Activated naive CD8-positive, alpha-beta T cell (primary cell): ENCODE data around the gene BCLAF1.
"Not testable (repeated sequence)": the region's sequence is repeated elsewhere in the genome, so short reads cannot be mapped to it uniquely, and the experiment has no call there.

Experiments used
- H3K27ac Mint-ChIP-seq: one replicate; pipeline ENCODE4 v1.8.0; 2021; ENCODE audit warnings: mixed read lengths
- H3K27me3 Mint-ChIP-seq: one replicate; pipeline ENCODE4 v1.8.0; 2021; ENCODE audit warnings: mixed read lengths
- H3K36me3 Mint-ChIP-seq: one replicate; pipeline ENCODE4 v1.8.0; 2021; ENCODE audit warnings: mixed read lengths
- H3K4me1 Mint-ChIP-seq: one replicate; pipeline ENCODE4 v1.8.0; 2021; ENCODE audit warnings: low read depth, mixed read lengths
- H3K4me3 Mint-ChIP-seq: one replicate; pipeline ENCODE4 v1.8.0; 2021; ENCODE audit warnings: mild to moderate bottlenecking, mixed read lengths
- H3K9me3 Mint-ChIP-seq: one replicate; pipeline ENCODE4 v1.8.0; 2021; ENCODE audit warnings: low read depth, mixed read lengths

The BCLAF1 gene

DNA sequence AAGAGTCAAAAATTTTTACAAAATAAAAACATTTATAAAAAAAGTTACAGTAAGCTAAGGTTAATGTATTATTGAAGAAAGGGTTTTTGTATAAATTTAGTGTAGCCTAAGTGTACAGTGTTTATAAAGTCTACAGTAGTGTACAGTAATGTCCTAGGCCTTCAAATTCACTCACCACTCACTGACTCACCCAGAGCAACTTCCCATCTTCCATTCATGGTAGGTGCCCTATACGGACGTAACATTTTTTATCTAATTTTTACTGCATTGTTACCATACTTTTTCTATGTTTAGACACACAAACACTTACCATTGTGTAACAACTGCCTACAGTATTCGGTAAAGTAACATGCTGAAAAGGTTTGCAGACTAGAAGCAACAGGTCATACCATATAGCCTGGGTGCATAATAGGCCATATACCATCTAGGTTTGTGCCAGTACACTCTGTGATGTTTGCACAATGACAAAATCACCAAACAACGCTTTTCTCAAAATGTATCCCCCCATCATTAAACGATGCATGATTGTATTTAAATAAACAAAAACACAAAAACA lies 45.5 kb downstream of the BCLAF1 start:
- peaks cover 5% of the 10 kb centered on the region for H3K4me1 Mint-ChIP-seq
- H3K36me3 Mint-ChIP-seq, result peaks cover 11% of the 10 kb centered on the region
- H3K27me3 Mint-ChIP-seq, result no peaks in the 10 kb centered on the region
- no peaks in the 10 kb centered on the region for H3K9me3 Mint-ChIP-seq
- no peak overlapping the region for H3K27ac Mint-ChIP-seq
- no peak overlapping the region for H3K4me3 Mint-ChIP-seq

DNA sequence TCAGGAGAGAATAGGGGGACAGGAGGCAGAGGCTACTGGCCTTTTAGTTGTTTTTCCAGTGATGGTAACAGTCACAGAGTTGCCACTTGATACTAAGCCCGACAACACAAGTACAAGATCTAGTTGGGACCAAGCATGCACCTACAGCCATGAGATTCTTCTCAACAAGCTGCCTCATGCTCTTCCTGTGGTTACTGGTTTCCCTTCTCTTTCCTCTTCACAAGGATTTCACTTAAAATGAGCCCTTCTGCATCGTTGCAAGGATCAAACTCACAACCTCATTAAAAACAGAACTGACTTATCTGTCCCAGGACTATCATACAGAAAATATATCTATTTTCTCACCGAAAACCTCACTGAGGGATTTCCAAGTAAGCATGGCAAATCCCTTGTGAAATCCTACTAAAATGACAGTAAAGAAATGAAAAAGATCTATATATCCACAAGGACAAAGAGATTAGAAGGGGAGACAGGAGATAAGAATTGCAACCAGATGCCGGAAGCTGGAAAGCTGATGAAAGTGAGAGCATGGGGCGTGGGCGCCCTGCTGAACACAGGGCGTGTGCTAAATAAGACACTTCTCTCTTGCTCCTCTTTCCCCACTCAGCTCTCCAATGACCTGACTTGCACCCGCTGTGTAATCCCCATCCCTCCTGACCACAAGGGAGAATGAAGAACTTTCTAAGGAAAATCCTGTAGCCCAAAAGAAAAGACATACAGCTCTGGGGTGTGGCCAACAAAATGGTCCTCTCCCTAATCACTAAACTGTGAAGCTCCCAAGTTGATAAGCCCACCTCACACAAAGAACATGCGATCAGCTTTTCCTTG lies 53.0 kb downstream of the BCLAF1 start:
- no peak overlapping the region for H3K4me3 Mint-ChIP-seq
- peaks cover 28% of the 10 kb centered on the region for H3K36me3 Mint-ChIP-seq
- no peaks in the 10 kb centered on the region for H3K9me3 Mint-ChIP-seq
- peak overlapping the region; percentile 19 for H3K27ac Mint-ChIP-seq
- peaks cover 10% of the 10 kb centered on the region for H3K4me1 Mint-ChIP-seq
- H3K27me3 Mint-ChIP-seq, result no peaks in the 10 kb centered on the region

DNA sequence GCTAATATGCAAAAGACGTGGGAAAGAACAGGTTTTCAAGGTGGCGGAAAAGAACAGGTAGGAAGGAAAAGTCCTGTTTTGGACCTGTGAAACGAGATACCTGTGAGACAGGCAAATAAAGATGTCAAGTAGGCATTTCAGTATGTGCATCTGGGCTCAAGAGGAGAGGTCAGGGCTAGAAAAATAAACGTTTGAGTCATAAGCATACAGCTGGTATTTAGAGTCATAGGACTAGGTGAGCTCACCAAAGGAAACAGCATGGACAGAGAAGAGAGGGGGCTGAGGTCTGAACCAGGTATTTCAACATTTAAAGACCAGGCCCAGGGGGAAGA lies 54.4 kb downstream of the BCLAF1 start:
- Mint-ChIP-seq H3K27ac (no peak overlapping the region), H3K36me3 (peaks cover 28% of the 10 kb centered on the region), H3K4me3 (no peak overlapping the region), H3K4me1 (peaks cover 10% of the 10 kb centered on the region), H3K27me3 (no peaks in the 10 kb centered on the region), H3K9me3 (no peaks in the 10 kb centered on the region)

DNA sequence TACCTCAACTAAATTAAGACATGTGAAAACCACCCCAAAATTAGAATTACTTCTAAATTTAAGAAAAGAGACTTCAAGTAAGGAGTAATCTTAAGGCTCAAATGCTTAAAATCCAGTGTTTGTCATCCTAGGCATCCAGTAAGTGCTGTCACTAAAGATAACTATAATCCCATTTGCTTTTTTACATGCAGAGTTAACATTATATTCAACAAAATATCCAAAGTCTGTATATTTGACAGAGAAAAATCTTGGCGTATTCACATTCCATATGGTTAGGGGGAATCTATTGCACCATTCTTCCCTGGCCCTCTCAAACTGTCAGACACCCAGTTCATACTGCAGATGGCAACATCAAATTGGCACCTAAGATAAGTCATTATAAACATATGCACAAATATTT lies 56.9 kb downstream of the BCLAF1 start:
- Mint-ChIP-seq H3K36me3 (peaks cover 16% of the 10 kb centered on the region), H3K4me1 (peaks cover 10% of the 10 kb centered on the region), H3K27ac (no peak overlapping the region)

DNA sequence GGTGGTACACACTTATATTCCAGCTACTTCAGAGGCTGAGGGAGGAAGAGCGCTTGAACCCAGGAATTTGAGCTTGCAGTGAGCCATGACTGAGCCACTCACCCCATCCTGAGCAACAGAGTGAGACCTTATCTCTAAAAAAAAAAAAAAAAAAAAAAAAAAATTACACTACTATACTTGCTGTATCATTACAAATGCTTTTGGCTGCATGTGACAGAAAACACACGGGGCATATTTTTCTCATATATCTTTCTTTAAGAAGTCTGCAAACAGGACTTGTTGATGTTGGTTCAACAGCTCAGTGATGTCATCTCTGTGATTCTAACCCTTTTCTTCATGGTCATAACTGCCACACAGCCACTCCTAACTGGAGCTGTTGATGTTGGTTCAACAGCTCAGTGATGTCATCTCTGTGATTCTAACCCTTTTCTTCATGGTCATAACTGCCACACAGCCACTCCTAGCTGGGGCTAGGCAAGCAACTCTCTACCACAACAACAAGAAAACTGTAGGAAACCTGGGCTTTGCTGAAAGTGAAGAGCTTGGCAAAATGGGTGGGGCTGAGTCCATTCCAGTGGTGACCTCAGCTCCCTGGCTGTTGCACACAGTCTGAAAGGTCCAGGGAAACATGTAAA lies 59.3 kb downstream of the BCLAF1 start:
- Mint-ChIP-seq H3K36me3 (peaks cover 13% of the 10 kb centered on the region), H3K4me3 (no peak overlapping the region), H3K9me3 (no peaks in the 10 kb centered on the region), H3K4me1 (peaks cover 10% of the 10 kb centered on the region), H3K27ac (no peak overlapping the region), H3K27me3 (no peaks in the 10 kb centered on the region)

More for the DNA sequence above, 56.9 kb downstream of the BCLAF1 start:
- H3K27me3 Mint-ChIP-seq, result no peaks in the 10 kb centered on the region
- H3K9me3 Mint-ChIP-seq, result no peaks in the 10 kb centered on the region
- no peak overlapping the region for H3K4me3 Mint-ChIP-seq

DNA sequence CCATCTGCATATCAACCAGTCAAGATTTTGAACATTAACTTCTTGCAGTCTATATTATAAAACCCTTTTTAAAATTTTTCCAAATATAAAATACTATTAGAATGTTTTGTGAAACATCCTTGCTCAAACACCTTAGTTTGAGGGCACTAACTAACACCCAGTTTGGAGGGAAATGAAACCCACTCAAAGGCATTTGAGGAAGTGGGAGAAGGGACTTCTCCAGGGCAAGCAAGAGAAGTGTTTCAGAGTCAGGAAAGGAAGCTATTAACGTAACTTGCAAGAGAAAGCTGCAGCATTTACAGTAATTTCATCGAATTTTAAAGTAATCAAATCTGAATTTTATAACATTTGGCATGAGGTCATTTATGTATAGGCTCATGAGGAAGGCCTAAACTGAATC lies 60.8 kb downstream of the BCLAF1 start:
- Mint-ChIP-seq H3K27me3 (no peaks in the 10 kb centered on the region), H3K36me3 (peaks cover 6% of the 10 kb centered on the region), H3K27ac (no peak overlapping the region), H3K9me3 (no peaks in the 10 kb centered on the region), H3K4me1 (peaks cover 10% of the 10 kb centered on the region), H3K4me3 (no peak overlapping the region)

DNA sequence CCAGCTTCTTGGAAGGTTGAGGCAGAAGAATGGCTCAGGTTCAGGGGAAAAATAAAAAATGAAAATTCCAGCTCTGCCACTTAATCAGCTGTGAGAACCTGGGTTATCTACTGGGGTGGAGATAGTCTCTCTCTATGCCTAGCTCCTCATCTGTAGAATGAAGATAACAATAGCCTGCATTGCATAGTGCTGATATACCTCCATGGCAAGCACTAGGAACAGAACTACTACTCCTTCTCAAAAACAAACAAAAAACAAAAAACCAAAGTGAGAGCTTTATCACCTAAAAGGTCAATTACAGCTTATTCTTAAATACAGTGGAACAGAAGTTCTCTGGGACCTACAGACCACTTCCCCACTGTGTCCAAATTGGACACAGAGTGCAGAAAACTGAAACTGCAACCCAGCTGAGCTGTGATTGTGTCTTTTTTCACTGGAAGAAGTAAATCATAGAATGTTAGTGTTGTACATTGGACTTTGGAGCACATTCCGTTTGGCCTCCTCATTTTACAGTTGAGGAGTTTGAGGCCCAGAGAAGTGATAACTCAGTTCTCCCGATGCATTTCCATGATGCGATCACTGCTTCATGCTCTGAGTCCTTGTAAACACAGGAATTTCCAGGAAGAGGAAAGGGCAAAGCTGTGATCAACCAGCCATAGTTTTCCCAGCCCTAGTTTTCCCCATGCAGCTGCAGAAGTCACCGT lies 62.8 kb downstream of the BCLAF1 start:
- Mint-ChIP-seq H3K27ac (no peak overlapping the region), H3K27me3 (no peaks in the 10 kb centered on the region), H3K4me1 (peaks cover 10% of the 10 kb centered on the region), H3K4me3 (peak overlapping the region; percentile 55), H3K9me3 (no peaks in the 10 kb centered on the region), H3K36me3 (no peaks in the 10 kb centered on the region)

DNA sequence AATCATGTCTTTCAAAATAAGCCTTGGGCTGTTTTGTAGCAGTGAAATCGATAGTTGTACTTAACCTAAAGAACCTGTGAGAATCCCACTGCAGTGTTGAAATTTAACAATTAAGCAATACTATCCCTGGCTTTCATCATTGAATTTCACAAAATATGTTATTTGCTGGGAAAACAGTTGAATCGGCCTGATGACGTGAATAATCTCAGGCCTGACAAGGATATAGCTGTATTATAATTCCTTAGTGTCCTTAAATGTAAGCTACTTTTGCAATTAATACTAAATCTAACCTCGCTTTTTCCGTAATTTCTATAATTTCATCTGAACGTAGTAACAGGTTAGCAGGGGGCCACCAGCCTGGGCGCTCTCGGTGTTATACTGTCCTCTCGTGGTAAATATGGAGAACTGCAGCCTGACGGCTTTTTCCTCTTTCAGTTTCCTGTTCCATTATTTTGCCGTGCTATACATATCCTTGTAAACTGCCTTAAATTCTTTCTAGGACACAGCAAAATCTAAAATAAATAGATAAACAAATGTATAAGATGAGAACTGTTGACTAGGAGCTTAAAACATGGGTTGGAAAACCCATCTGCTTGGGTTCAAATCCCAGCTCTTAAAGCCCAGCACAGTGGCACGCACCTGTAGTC lies 63.5 kb downstream of the BCLAF1 start:
- peak overlapping the region; percentile 55 for H3K4me3 Mint-ChIP-seq
- peaks cover 10% of the 10 kb centered on the region for H3K4me1 Mint-ChIP-seq
- H3K27me3 Mint-ChIP-seq, result no peaks in the 10 kb centered on the region
- H3K27ac Mint-ChIP-seq, result no peak overlapping the region
- no peaks in the 10 kb centered on the region for H3K9me3 Mint-ChIP-seq
- H3K36me3 Mint-ChIP-seq, result no peaks in the 10 kb centered on the region

DNA sequence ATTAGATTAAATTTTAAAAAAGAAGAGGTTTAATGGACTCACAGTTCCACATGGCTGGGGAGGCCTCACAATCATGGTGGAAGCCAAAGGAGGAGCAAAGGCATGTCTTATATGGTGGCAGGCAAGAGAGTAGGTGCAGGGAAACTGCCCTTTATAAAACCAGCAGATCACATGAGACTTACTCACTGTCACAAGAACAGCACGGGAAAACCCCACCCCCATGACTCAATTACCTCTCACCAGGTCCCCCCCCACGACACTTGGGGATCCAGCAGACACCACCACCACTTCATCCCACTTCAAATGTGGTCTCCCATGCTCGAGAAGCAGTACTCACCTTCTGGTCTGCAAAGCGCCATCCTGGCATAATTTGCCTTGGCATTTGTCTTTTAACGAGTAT lies 64.2 kb downstream of the BCLAF1 start:
- Mint-ChIP-seq H3K27me3 (no peaks in the 10 kb centered on the region), H3K36me3 (no peaks in the 10 kb centered on the region), H3K27ac (no peak overlapping the region), H3K9me3 (no peaks in the 10 kb centered on the region), H3K4me1 (peaks cover 10% of the 10 kb centered on the region), H3K4me3 (no peak overlapping the region)

DNA sequence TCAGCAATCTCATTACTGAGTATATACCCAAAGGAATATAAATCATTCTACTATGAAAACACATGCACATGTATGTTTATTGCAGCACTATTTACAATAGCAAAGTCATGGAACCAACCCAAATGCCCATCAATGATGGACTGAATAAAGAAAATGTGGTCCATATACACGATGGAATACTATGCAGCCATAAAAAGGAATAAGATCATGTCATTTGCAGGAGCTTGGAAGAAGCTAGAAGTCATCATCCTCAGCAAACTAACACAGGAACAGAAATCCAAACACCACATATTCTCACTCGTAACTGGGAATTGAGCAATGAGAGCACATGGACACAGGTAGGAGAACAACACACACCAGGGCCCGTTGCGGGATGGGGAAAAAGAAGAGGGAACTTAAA lies 64.7 kb downstream of the BCLAF1 start:
- not testable (repeated sequence) for H3K4me1 Mint-ChIP-seq, H3K27me3 Mint-ChIP-seq, H3K9me3 Mint-ChIP-seq, H3K4me3 Mint-ChIP-seq, H3K27ac Mint-ChIP-seq, H3K36me3 Mint-ChIP-seq

DNA sequence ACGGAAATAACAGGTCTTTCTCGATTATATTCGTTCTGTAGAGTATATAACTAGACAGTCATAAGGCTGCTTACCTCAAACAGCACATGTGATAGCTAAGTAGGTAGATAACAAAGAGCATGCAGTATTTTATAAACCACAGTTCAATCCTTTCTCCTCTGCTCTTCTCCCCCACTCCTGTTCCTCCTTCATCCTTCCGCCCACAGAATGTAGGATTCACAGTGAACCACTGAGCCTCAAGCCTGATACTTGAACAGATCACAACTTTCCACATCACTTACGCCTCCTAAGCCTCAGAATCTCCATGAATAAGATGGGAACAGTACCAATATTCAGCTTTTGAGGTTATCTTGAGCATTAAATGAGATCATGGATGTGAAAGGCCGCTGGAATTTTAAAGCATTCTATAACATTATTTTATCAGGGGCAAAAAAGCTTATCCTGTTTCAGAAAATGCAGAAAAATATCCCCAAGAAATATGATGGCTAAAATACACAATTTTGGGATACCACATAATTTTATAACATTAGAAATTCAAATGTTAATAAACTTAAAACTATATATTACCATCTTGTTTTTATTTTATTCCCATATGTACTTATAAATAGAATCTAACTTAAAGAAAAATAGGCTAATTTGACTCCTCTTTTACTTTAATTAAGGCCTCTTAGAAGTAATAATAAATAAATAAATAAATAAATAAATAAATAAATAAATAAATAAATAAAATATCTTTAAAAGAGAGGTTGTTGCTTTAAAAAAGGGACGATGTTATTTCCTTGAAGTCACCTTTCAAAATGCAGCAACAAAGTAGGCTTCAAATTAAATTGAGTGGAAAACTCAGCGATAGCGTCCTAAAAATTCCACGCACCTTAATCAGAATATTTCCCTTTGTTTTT lies 72.9 kb downstream of the BCLAF1 start:
- Mint-ChIP-seq H3K36me3 (no peaks in the 10 kb centered on the region), H3K4me1 (no peaks in the 10 kb centered on the region), H3K4me3 (no peak overlapping the region), H3K27me3 (no peaks in the 10 kb centered on the region), H3K27ac (no peak overlapping the region), H3K9me3 (no peaks in the 10 kb centered on the region)

DNA sequence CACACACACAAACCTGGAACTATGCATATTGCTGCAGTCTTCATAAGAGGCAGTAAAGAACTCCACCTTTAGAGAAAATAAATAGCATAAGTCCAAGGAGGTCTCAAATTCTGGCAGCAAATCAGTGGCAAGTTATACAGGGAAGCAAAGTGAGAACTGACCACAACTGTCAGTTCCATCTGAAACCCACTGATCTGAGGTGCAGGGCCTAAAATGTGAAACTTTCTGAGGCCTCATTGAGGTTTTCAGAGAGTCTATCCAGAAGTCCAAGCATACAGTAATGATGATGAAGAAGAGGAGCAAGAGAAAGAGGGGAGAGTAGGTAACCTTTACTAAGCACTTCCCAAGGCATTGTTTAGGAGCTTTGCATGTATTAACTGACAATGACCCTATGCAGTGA lies 75.8 kb downstream of the BCLAF1 start:
- no peaks in the 10 kb centered on the region for H3K36me3 Mint-ChIP-seq
- H3K4me3 Mint-ChIP-seq, result no peak overlapping the region
- no peaks in the 10 kb centered on the region for H3K9me3 Mint-ChIP-seq
- H3K4me1 Mint-ChIP-seq, result no peaks in the 10 kb centered on the region
- H3K27ac Mint-ChIP-seq, result no peak overlapping the region
- H3K27me3 Mint-ChIP-seq, result no peaks in the 10 kb centered on the region

DNA sequence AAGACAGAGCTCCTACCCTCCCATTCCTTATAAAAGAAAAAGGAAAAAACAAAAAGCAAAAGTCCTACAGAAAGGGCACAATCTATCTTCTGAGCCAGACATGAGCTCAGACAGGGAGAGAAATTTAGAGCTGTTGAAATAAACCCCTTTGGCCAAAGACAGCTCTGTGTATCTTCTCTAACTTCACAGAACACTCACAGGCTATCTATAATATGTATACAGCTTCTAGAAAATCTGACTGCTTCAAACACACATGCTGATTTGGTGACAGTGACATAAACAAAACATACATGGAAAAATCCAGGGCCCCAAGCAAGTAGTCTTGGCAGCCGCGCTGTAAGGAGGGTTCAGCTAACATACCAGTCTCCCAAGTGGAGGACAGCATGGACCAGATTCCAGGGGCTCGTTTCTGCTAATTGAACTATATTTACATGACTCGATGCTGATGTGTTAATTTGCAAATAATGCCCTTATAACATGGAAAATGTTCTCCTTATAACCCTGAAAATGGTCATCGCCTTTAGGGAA lies 76.6 kb downstream of the BCLAF1 start:
- Mint-ChIP-seq H3K27ac (no peak overlapping the region), H3K27me3 (no peaks in the 10 kb centered on the region), H3K4me3 (no peak overlapping the region), H3K36me3 (no peaks in the 10 kb centered on the region), H3K9me3 (no peaks in the 10 kb centered on the region), H3K4me1 (no peaks in the 10 kb centered on the region)

DNA sequence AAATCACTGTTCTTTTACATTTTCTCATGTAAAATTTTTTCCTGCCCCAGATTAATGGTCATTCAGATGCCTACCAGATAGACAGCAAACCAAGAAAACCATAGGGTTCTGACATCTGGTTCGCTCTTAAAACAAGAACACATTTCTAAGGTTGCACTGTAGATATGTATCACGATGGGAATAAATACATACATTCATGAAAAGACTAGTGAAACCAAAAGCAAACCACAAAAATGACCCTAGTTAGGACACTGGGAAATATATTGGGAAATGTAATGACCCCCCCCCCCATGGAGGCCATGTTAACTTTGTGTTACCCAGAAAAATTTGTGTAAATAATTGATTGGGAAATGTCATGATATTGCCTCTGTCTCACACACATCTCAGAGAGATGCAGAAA lies 77.0 kb downstream of the BCLAF1 start:
- H3K4me1 Mint-ChIP-seq, result no peaks in the 10 kb centered on the region

More for the DNA sequence above, 77.0 kb downstream of the BCLAF1 start:
- Mint-ChIP-seq H3K4me3 (no peak overlapping the region), H3K27me3 (no peaks in the 10 kb centered on the region), H3K36me3 (no peaks in the 10 kb centered on the region), H3K9me3 (no peaks in the 10 kb centered on the region), H3K27ac (no peak overlapping the region)
